Lower lobe of right lung (tissue), 2 donors: Measurements from ENCODE around the gene MSH4. TPM values are rescaled to one million over a fixed set of nuclear protein-coding genes. Genes with fewer than 3 reads are reported as not detected.
"Not testable (repeated sequence)": the region's sequence is repeated elsewhere in the genome, so short reads cannot be mapped to it uniquely, and the experiment has no call there.

Experiments
- ATAC-seq, 2 donors: fragments of 200-7000 bp; cut with Tn5 transposase; one replicate each; pipeline ENCODE4 v1.9.1; 2020 to 2022; ENCODE audit warnings: mild to moderate bottlenecking in 2 of 2, moderate library complexity in 2 of 2
- DNase-seq: peaks from one replicate; pipeline ENCODE4 v3.0.0-alpha.2; 2020
- H3K27ac ChIP-seq: fragments of 200-600 bp; one replicate; pipeline ENCODE4 v1.8.0; 2022
- H3K27me3 ChIP-seq: fragments of 200-600 bp; one replicate; pipeline ENCODE4 v1.8.0; 2022; ENCODE audit warnings: low read depth
- H3K36me3 ChIP-seq: fragments of 200-600 bp; one replicate; pipeline ENCODE4 v1.8.0; 2022; ENCODE audit warnings: mild to moderate bottlenecking
- H3K4me1 ChIP-seq: fragments of 200-600 bp; one replicate; pipeline ENCODE4 v1.8.0; 2022
- H3K4me3 ChIP-seq: fragments of 200-600 bp; one replicate; pipeline ENCODE4 v1.8.0; 2022; ENCODE audit warnings: mild to moderate bottlenecking
- H3K9me3 ChIP-seq: fragments of 200-600 bp; one replicate; pipeline ENCODE4 v1.8.0; 2022
- CTCF ChIP-seq: fragments of 200-600 bp; IDR thresholded peaks from one replicate; pipeline ENCODE4 v1.8.0; 2022; ENCODE audit warnings: antibody characterized with exemption, mild to moderate bottlenecking
- intact Hi-C: fragments of 100-400 bp; cut with DNase I; formaldehyde crosslinking; loops from one replicate; pipeline ENCODE4 v1.11.0; 2022
- total RNA-seq: library from RNA; stranded (reverse); fragmentation: NEBNext Ultra II Directional; extraction: Animal tissue kit (Norgen Biotek cat#: 25700); gene quantifications from one replicate; pipeline ENCODE4 v1.2.1, GENCODE V29; 2021
- donor health status: DM: no; HTN: yes; CAD: no; lungs with severe emphysema.

The MSH4 gene
- total RNA-seq, 1 donor from 2014 or later = 0.65 TPM

DNA sequence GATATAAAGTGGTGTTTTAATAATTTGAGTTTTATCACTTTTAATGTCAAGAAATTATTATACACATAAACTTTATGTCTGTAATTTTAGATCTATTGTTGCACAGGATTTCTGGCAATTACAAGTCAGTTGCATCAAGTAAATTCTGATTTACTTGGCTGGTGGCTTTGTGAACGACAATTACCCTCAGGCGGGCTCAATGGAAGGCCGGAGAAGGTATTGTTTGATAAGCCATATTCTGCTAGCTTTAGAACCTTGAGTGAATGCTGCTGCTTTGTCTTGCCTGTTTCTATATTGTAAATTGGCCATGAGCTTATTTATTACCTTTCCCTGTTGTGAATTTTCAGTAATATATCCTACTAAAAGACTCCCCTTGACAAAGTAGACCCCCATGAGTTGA is 4.6 kb upstream of the MSH4 start:
- H3K36me3 ChIP-seq = peaks cover 78% of the 10 kb centered on the region
- H3K27ac ChIP-seq = no peak overlapping the region
- no peaks in the 10 kb centered on the region for H3K27me3 ChIP-seq
- H3K4me1 ChIP-seq = peaks cover 39% of the 10 kb centered on the region
- H3K4me3 ChIP-seq = no peak overlapping the region
- no peak for ATAC-seq
- TF ChIP-seq CTCF = no peak
- DNase-seq = no peak
- H3K9me3 ChIP-seq = no peaks in the 10 kb centered on the region
- intact Hi-C loops = no loop called here

DNA sequence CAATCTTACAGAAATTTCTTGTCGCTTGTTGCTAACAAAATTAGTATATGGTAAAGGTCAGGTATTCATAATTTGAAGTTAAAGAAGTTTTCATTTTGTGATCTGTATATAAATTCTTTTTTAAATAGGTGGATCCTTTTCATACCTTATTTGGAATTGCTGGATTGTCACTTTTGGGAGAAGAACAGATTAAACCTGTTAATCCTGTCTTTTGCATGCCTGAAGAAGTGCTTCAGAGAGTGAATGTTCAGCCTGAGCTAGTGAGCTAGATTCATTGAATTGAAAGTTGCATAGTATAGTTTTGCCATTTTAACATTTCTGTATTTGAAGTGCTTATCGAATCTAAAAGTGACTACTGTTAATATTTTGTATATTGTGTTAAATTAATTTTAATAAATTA is 2.3 kb upstream of the MSH4 start:
- Histone ChIP-seq H3K36me3 (peaks cover 88% of the 10 kb centered on the region), H3K9me3 (no peaks in the 10 kb centered on the region), H3K27me3 (no peaks in the 10 kb centered on the region), H3K4me1 (peaks cover 16% of the 10 kb centered on the region), H3K4me3 (no peak overlapping the region), H3K27ac (no peak overlapping the region)
- TF ChIP-seq CTCF = no peak
- no peak for DNase-seq
- no peak for ATAC-seq
- intact Hi-C loops = no loop called here

GRCh38 chr1:75795703-75796193 is 934 bp upstream of the MSH4 start:
- no peak for DNase-seq
- Histone ChIP-seq H3K27ac (no peak overlapping the region), H3K4me1 (peaks cover 3% of the 10 kb centered on the region), H3K27me3 (no peaks in the 10 kb centered on the region), H3K9me3 (no peaks in the 10 kb centered on the region), H3K4me3 (no peak overlapping the region), H3K36me3 (peaks cover 75% of the 10 kb centered on the region)
- no peak for ATAC-seq
- TF ChIP-seq CTCF = no peak
- intact Hi-C loops = no loop called here

- TF ChIP-seq CTCF = no peak
- DNase-seq (no peak), ATAC-seq (no peak)
- H3K36me3 ChIP-seq = peaks cover 60% of the 10 kb centered on the region
- intact Hi-C loops = no loop called here
- no peaks in the 10 kb centered on the region for H3K9me3 ChIP-seq
- H3K4me1 ChIP-seq = no peaks in the 10 kb centered on the region
- H3K4me3 ChIP-seq = no peak overlapping the region
- H3K27me3 ChIP-seq = no peaks in the 10 kb centered on the region
- H3K27ac ChIP-seq = no peak overlapping the region
Measured at GRCh38 chr1:75797273-75797588, 549 bp downstream of the MSH4 start.

- no peak for TF ChIP-seq CTCF
- H3K27ac ChIP-seq = no peak overlapping the region
- no peaks in the 10 kb centered on the region for H3K27me3 ChIP-seq
- no peak for DNase-seq
- no peak overlapping the region for H3K4me3 ChIP-seq
- no peak for ATAC-seq
- intact Hi-C loops = no loop called here
- H3K9me3 ChIP-seq = no peaks in the 10 kb centered on the region
- H3K4me1 ChIP-seq = no peaks in the 10 kb centered on the region
- H3K36me3 ChIP-seq = peaks cover 55% of the 10 kb centered on the region
Measured at GRCh38 chr1:75797606-75798216, 1.0 kb downstream of the MSH4 start.

- ATAC-seq, intact Hi-C loops, H3K27ac ChIP-seq: not testable (repeated sequence)
Measured at GRCh38 chr1:75801480-75801879, 4.8 kb downstream of the MSH4 start.

More at GRCh38 chr1:75801480-75801879, 4.8 kb downstream of the MSH4 start:
- H3K27me3 ChIP-seq, H3K4me1 ChIP-seq, H3K4me3 ChIP-seq, DNase-seq, H3K9me3 ChIP-seq: not testable (repeated sequence)
- peaks cover 18% of the 10 kb centered on the region for H3K36me3 ChIP-seq
